Keratinocyte (primary cell): Measurements from ENCODE around the gene SFXN1. TPM values are rescaled to one million over a fixed set of nuclear protein-coding genes. Genes with fewer than 3 reads are reported as not detected.

ENCODE experiments used
- DNase-seq: peaks from one replicate; pipeline ENCODE4 v3.0.0-alpha.2; 2011; ENCODE audit warnings: low read depth, missing footprints, low spot score
- FAIRE-seq: peaks from 2 replicates; lab custom pipeline; 2011; peaks lifted over from hg19 to GRCh38; lab: Jason Lieb, UNC
- H2AFZ ChIP-seq: 2 replicates; pipeline ENCODE4 v1.6.0; 2012; ENCODE audit warnings: low read length, control low read depth, inconsistent platforms; ENCODE audit not compliant: control insufficient read depth
- H3K27ac ChIP-seq: 2 replicates; pipeline ENCODE4 v1.5.1; 2011; ENCODE audit warnings: low read length; ENCODE audit not compliant: control insufficient read depth, insufficient read depth
- H3K27me3 ChIP-seq: 3 replicates; pipeline ENCODE4 v1.6.0; 2011; ENCODE audit warnings: low read length; ENCODE audit not compliant: control insufficient read depth, insufficient read depth; ENCODE audit errors: extremely low read depth
- H3K36me3 ChIP-seq, 2 experiments: 2 replicates in 1 of 2; 3 replicates in 1 of 2; pipeline ENCODE4 v1.5.1; 2011; ENCODE audit warnings: low read length in 2 of 2, mild to moderate bottlenecking in 1 of 2; ENCODE audit not compliant: control insufficient read depth in 2 of 2, insufficient read depth in 2 of 2; ENCODE audit errors: extremely low read depth in 1 of 2
- H3K4me1 ChIP-seq: 3 replicates; pipeline ENCODE4 v1.5.1; 2011; ENCODE audit warnings: low read length; ENCODE audit not compliant: control insufficient read depth, insufficient read depth; ENCODE audit errors: extremely low read depth
- H3K4me2 ChIP-seq: 3 replicates; pipeline ENCODE4 v1.6.0; 2011; ENCODE audit warnings: low read depth, low read length; ENCODE audit not compliant: control insufficient read depth, insufficient read depth; ENCODE audit errors: extremely low read depth
- H3K4me3 ChIP-seq, 3 experiments: fragments of 200-600 bp in 1 of 3; sonication (generic) in 1 of 3; 2 replicates in 2 of 3; 3 replicates in 1 of 3; pipeline ENCODE4 v1.5.1; 2011 to 2016; ENCODE audit warnings: low read length in 3 of 3, mild to moderate bottlenecking in 3 of 3, control low read depth in 2 of 3, inconsistent platforms in 1 of 3, low read depth in 1 of 3, mixed read lengths in 1 of 3, mixed run types in 1 of 3, moderate library complexity in 1 of 3; ENCODE audit not compliant: control insufficient read depth in 2 of 3, insufficient read depth in 2 of 3; ENCODE audit errors: extremely low read depth in 1 of 3
- H3K79me2 ChIP-seq: 2 replicates; pipeline ENCODE4 v1.6.0; 2012; ENCODE audit warnings: low read length; ENCODE audit not compliant: control insufficient read depth, insufficient read depth
- H3K9ac ChIP-seq: 3 replicates; pipeline ENCODE4 v1.6.0; 2011; ENCODE audit warnings: low read length; ENCODE audit not compliant: control insufficient read depth, insufficient read depth; ENCODE audit errors: extremely low read depth
- H3K9me1 ChIP-seq: 3 replicates; pipeline ENCODE4 v1.6.0; 2011; ENCODE audit warnings: low read length; ENCODE audit not compliant: control insufficient read depth, insufficient read depth; ENCODE audit errors: extremely low read depth
- H3K9me3 ChIP-seq: 2 replicates; pipeline ENCODE4 v1.5.1; 2012; ENCODE audit warnings: low read depth, low read length; ENCODE audit not compliant: control insufficient read depth
- H4K20me1 ChIP-seq: 3 replicates; pipeline ENCODE4 v1.6.0; 2011; ENCODE audit warnings: low read length; ENCODE audit not compliant: control insufficient read depth, insufficient read depth; ENCODE audit errors: extremely low read depth
- CTCF ChIP-seq, 3 experiments: IDR thresholded peaks in 1 of 3; conservative IDR thresholded peaks in 1 of 3; optimal IDR thresholded peaks in 1 of 3; 2 replicates in 2 of 3; 3 replicates in 1 of 3; pipeline versions ENCODE3 to v1.5.1; 2011; ENCODE audit warnings: low read length in 3 of 3, mild to moderate bottlenecking in 3 of 3, moderate library complexity in 2 of 3, control low read depth in 1 of 3, inconsistent platforms in 1 of 3; ENCODE audit not compliant: insufficient read depth in 2 of 3; ENCODE audit errors: extremely low read depth in 1 of 3
- EZH2 ChIP-seq: IDR thresholded peaks from one replicate; pipeline ENCODE4 v1.6.1; 2012; ENCODE audit warnings: inconsistent platforms, mild to moderate bottlenecking, low read length, moderate library complexity
- dilution Hi-C: fragments of 300-500 bp; cut with MboI; formaldehyde crosslinking; loops from one replicate; pipeline ENCODE4 v1.7.0; 2020; ENCODE audit warnings: low sequenced_read_pairs; ENCODE audit not compliant: extremely low pct_ligation_motif_present
- polyA plus RNA-seq, 5 experiments: library from polyadenylated mRNA; depleted of rRNA in 3 of 5; stranded (reverse) in 3 of 5; stranded (forward) in 1 of 5; unstranded in 1 of 5; fragments of >200 nt; gene quantifications; 1 replicate in 1 of 5; 2 replicates in 3 of 5; 3 replicates in 1 of 5; pipeline versions ENCODE4 v1.2.1 to v1.2.3, GENCODE V29; 2011 to 2012; ENCODE audit warnings: missing spikeins in 2 of 5, low read depth in 1 of 5, low replicate concordance in 1 of 5

SFXN1 gene
- polyA plus RNA-seq, 1 donor (not counting 4 experiments of a cell fraction or from before 2014, with no cell fraction given): 80.8 TPM

GRCh38 chr5:175520321-175520720 is 42.0 kb downstream of the SFXN1 start:
- TF ChIP-seq EZH2 (no peak), CTCF (optimal IDR thresholded peaks at IDR 0.05 in 1 of 3, IDR thresholded peaks at IDR 0.05 in 1 of 3, conservative IDR thresholded peaks at IDR 0.05 in 1 of 3; ENCODE audit: extremely low read depth in 1 of 3, insufficient read depth in 2 of 3, low read length in 3 of 3) (no peak)
- no peaks in the 10 kb centered on the region for H3K4me1 ChIP-seq
- H3K9me1 ChIP-seq: no peaks in the 10 kb centered on the region
- H3K36me3 ChIP-seq: peaks cover 17 to 18% of the 10 kb centered on the region in 2 experiments
- FAIRE-seq (no peak), DNase-seq (no peak)
- no peak overlapping the region for H3K27ac ChIP-seq
- no peak overlapping the region for H3K9ac ChIP-seq
- no peak overlapping the region for H3K4me3 ChIP-seq
- H2AFZ ChIP-seq: no peak overlapping the region
- H3K9me3 ChIP-seq: no peaks in the 10 kb centered on the region
- no peaks in the 10 kb centered on the region for H4K20me1 ChIP-seq
- no peaks in the 10 kb centered on the region for H3K79me2 ChIP-seq
- no peak overlapping the region for H3K4me2 ChIP-seq
- dilution Hi-C loops: no loop called here
- no peaks in the 10 kb centered on the region for H3K27me3 ChIP-seq

- dilution Hi-C loops: no loop called here
- FAIRE-seq: no peak
- TF ChIP-seq CTCF (optimal IDR thresholded peaks at IDR 0.05 in 1 of 3, IDR thresholded peaks at IDR 0.05 in 1 of 3, conservative IDR thresholded peaks at IDR 0.05 in 1 of 3; ENCODE audit: extremely low read depth in 1 of 3, insufficient read depth in 2 of 3, low read length in 3 of 3): no peak
- no peak for TF ChIP-seq EZH2
Measured at GRCh38 chr5:175520873-175521272, 42.5 kb downstream of the SFXN1 start.

More at GRCh38 chr5:175520873-175521272, 42.5 kb downstream of the SFXN1 start:
- H3K4me3 ChIP-seq: no peak overlapping the region
- H3K27me3 ChIP-seq: no peaks in the 10 kb centered on the region
- no peaks in the 10 kb centered on the region for H3K4me1 ChIP-seq
- H3K9me3 ChIP-seq: no peaks in the 10 kb centered on the region
- DNase-seq: no peak
- no peaks in the 10 kb centered on the region for H3K79me2 ChIP-seq
- H3K4me2 ChIP-seq: no peak overlapping the region
- no peak overlapping the region for H2AFZ ChIP-seq
- peaks cover 17 to 18% of the 10 kb centered on the region in 2 experiments for H3K36me3 ChIP-seq
- H3K9me1 ChIP-seq: no peaks in the 10 kb centered on the region
- no peak overlapping the region for H3K9ac ChIP-seq
- no peak overlapping the region for H3K27ac ChIP-seq
- no peaks in the 10 kb centered on the region for H4K20me1 ChIP-seq
